ENCODE measurements around the gene UPK3B.
"Not testable (repeated sequence)": the region's sequence is repeated elsewhere in the genome, so short reads cannot be mapped to it uniquely, and the experiment has no call there.

UPK3B gene

GRCh38 chr7:76502224-76502623 lies 8.1 kb upstream of the UPK3B start:
- H3K4me3 ChIP-seq (replicated peaks; ENCODE audit: low read depth, low read length); DNase-seq (ENCODE audit: extremely low read depth, insufficient read length); H3K27me3 ChIP-seq (replicated peaks; ENCODE audit: control insufficient read depth, insufficient read depth, low read length); H3K36me3 ChIP-seq (ENCODE audit: control insufficient read depth, insufficient read depth, low read length): not testable (repeated sequence)

- H3K27me3 ChIP-seq (replicated peaks; ENCODE audit: control insufficient read depth, insufficient read depth, low read length); DNase-seq (ENCODE audit: extremely low read depth, insufficient read length); H3K36me3 ChIP-seq (ENCODE audit: control insufficient read depth, insufficient read depth, low read length); H3K4me3 ChIP-seq (replicated peaks; ENCODE audit: low read depth, low read length): not testable (repeated sequence)
Measured at GRCh38 chr7:76502836-76503235, 7.5 kb upstream of the UPK3B start.

- not testable (repeated sequence) for DNase-seq (ENCODE audit: extremely low read depth, insufficient read length)
Measured at GRCh38 chr7:76503244-76503643, 7.1 kb upstream of the UPK3B start.

GRCh38 chr7:76504351-76505167 lies 5.8 kb upstream of the UPK3B start:
- H3K4me3 ChIP-seq (replicated peaks; ENCODE audit: low read depth, low read length); H3K27me3 ChIP-seq (replicated peaks; ENCODE audit: control insufficient read depth, insufficient read depth, low read length); H3K36me3 ChIP-seq (ENCODE audit: control insufficient read depth, insufficient read depth, low read length); DNase-seq (ENCODE audit: extremely low read depth, insufficient read length): not testable (repeated sequence)

More at GRCh38 chr7:76503244-76503643, 7.1 kb upstream of the UPK3B start:
- H3K27me3 ChIP-seq (replicated peaks; ENCODE audit: control insufficient read depth, insufficient read depth, low read length); H3K4me3 ChIP-seq (replicated peaks; ENCODE audit: low read depth, low read length); H3K36me3 ChIP-seq (ENCODE audit: control insufficient read depth, insufficient read depth, low read length): not testable (repeated sequence)

- TF ChIP-seq CTCF (IDR thresholded peaks at IDR 0.05; ENCODE audit: insufficient read depth, low read length, poor library complexity, severe bottlenecking) = no peak
- no peaks in the 10 kb centered on the region for H3K27me3 ChIP-seq (replicated peaks; ENCODE audit: control insufficient read depth, insufficient read depth, low read length)
- no peak for DNase-seq (ENCODE audit: extremely low read depth, insufficient read length)
- H3K4me3 ChIP-seq (replicated peaks; ENCODE audit: low read depth, low read length) = no peak overlapping the region
- H3K36me3 ChIP-seq (ENCODE audit: control insufficient read depth, insufficient read depth, low read length) = peaks cover 6% of the 10 kb centered on the region
Measured at GRCh38 chr7:76505168-76506080, 4.9 kb upstream of the UPK3B start.

GRCh38 chr7:76506081-76506440 lies 4.3 kb upstream of the UPK3B start:
- Histone ChIP-seq H3K27me3 (replicated peaks; ENCODE audit: control insufficient read depth, insufficient read depth, low read length) (no peaks in the 10 kb centered on the region), H3K4me3 (replicated peaks; ENCODE audit: low read depth, low read length) (no peak overlapping the region), H3K36me3 (ENCODE audit: control insufficient read depth, insufficient read depth, low read length) (peaks cover 6% of the 10 kb centered on the region)
- DNase-seq (ENCODE audit: extremely low read depth, insufficient read length) = no peak
- TF ChIP-seq CTCF (IDR thresholded peaks at IDR 0.05; ENCODE audit: insufficient read depth, low read length, poor library complexity, severe bottlenecking) = no peak

- H3K36me3 ChIP-seq (ENCODE audit: control insufficient read depth, insufficient read depth, low read length); H3K27me3 ChIP-seq (replicated peaks; ENCODE audit: control insufficient read depth, insufficient read depth, low read length); DNase-seq (ENCODE audit: extremely low read depth, insufficient read length); H3K4me3 ChIP-seq (replicated peaks; ENCODE audit: low read depth, low read length): not testable (repeated sequence)
Measured at GRCh38 chr7:76506643-76507042, 3.7 kb upstream of the UPK3B start.

- no peak for DNase-seq (ENCODE audit: extremely low read depth, insufficient read length)
- H3K27me3 ChIP-seq (replicated peaks; ENCODE audit: control insufficient read depth, insufficient read depth, low read length) = no peaks in the 10 kb centered on the region
- H3K4me3 ChIP-seq (replicated peaks; ENCODE audit: low read depth, low read length) = no peak overlapping the region
- peaks cover 6% of the 10 kb centered on the region for H3K36me3 ChIP-seq (ENCODE audit: control insufficient read depth, insufficient read depth, low read length)
- no peak for TF ChIP-seq CTCF (IDR thresholded peaks at IDR 0.05; ENCODE audit: insufficient read depth, low read length, poor library complexity, severe bottlenecking)
Measured at GRCh38 chr7:76507723-76508406, 2.5 kb upstream of the UPK3B start.

GRCh38 chr7:76511200-76511910 lies 1.0 kb downstream of the UPK3B start:
- DNase-seq (ENCODE audit: extremely low read depth, insufficient read length); H3K36me3 ChIP-seq (ENCODE audit: control insufficient read depth, insufficient read depth, low read length); H3K4me3 ChIP-seq (replicated peaks; ENCODE audit: low read depth, low read length); H3K27me3 ChIP-seq (replicated peaks; ENCODE audit: control insufficient read depth, insufficient read depth, low read length): not testable (repeated sequence)
